GM23338 (cell line): Measurements from ENCODE around the gene DLGAP5. TPM values are rescaled to one million over a fixed set of nuclear protein-coding genes. Genes with fewer than 3 reads are reported as not detected.

Experiments
- ATAC-seq: fragments of 200-7000 bp; cut with Tn5 transposase; 3 replicates; pipeline ENCODE4 v1.9.1; 2020
- DNase-seq: peaks from one replicate; pipeline ENCODE4 v3.0.0-alpha.2; 2015; ENCODE audit warnings: low spot score
- H2AFZ ChIP-seq: fragments of 200-600 bp; sonication (generic); 2 replicates; pipeline ENCODE4 v1.8.0; 2016; ENCODE audit warnings: antibody characterized with exemption, mild to moderate bottlenecking, moderate library complexity
- H3F3A ChIP-seq: fragments of 200-600 bp; sonication (generic); replicated peaks from 2 replicates; pipeline ENCODE4 v1.8.0; 2017; ENCODE audit warnings: antibody characterized with exemption, mixed run types, low read depth
- H3K27ac ChIP-seq: fragments of 200-600 bp; sonication (generic); 2 replicates; pipeline ENCODE4 v1.6.1; 2016; ENCODE audit warnings: low read depth
- H3K27me3 ChIP-seq: fragments of 200-600 bp; sonication (generic); 2 replicates; pipeline ENCODE4 v1.8.0; 2016; ENCODE audit warnings: mild to moderate bottlenecking, mixed run types, moderate library complexity; ENCODE audit not compliant: insufficient read depth
- H3K36me3 ChIP-seq: fragments of 200-600 bp; sonication (generic); 2 replicates; pipeline ENCODE4 v1.8.0; 2016; ENCODE audit warnings: mild to moderate bottlenecking; ENCODE audit not compliant: insufficient read depth
- H3K4me1 ChIP-seq: fragments of 200-600 bp; sonication (generic); 2 replicates; pipeline ENCODE4 v1.8.0; 2016; ENCODE audit warnings: mild to moderate bottlenecking, moderate library complexity; ENCODE audit not compliant: insufficient read depth
- H3K4me2 ChIP-seq: fragments of 200-600 bp; sonication (generic); 2 replicates; pipeline ENCODE4 v1.7.1; 2017; ENCODE audit warnings: mixed run types
- H3K4me3 ChIP-seq: fragments of 200-600 bp; sonication (generic); 2 replicates; pipeline ENCODE4 v1.6.1; 2016; ENCODE audit warnings: mixed run types
- H3K79me2 ChIP-seq: fragments of 200-600 bp; sonication (generic); replicated peaks from 2 replicates; pipeline ENCODE4 v1.8.0; 2017; ENCODE audit warnings: mild to moderate bottlenecking; ENCODE audit not compliant: insufficient read depth
- H3K9me2 ChIP-seq: fragments of 200-600 bp; sonication (generic); 2 replicates; pipeline ENCODE4 v1.8.0; 2017; ENCODE audit not compliant: insufficient read depth
- H4K20me1 ChIP-seq: fragments of 200-600 bp; sonication (generic); replicated peaks from 2 replicates; pipeline ENCODE4 v1.8.0; 2017; ENCODE audit warnings: mild to moderate bottlenecking; ENCODE audit not compliant: insufficient read depth
- H3K27ac Mint-ChIP-seq: 2 replicates; pipeline ENCODE4 v1.8.0; 2020; ENCODE audit warnings: inconsistent platforms, mild to moderate bottlenecking, moderate library complexity, mixed read lengths
- H3K27me3 Mint-ChIP-seq: 3 replicates; pipeline ENCODE4 v1.8.0; 2022; ENCODE audit warnings: low read depth, mild to moderate bottlenecking, moderate library complexity, mixed read lengths, inconsistent platforms; ENCODE audit not compliant: insufficient read depth, poor library complexity
- H3K36me3 Mint-ChIP-seq: 3 replicates; pipeline ENCODE4 v1.8.0; 2021; ENCODE audit warnings: low read depth, mild to moderate bottlenecking, inconsistent platforms, moderate library complexity, mixed read lengths
- H3K4me1 Mint-ChIP-seq: 3 replicates; pipeline ENCODE4 v1.8.0; 2020; ENCODE audit warnings: mild to moderate bottlenecking, inconsistent platforms, mixed read lengths
- H3K4me3 Mint-ChIP-seq: 3 replicates; pipeline ENCODE4 v1.8.0; 2021; ENCODE audit warnings: moderate library complexity, mild to moderate bottlenecking, inconsistent platforms, mixed read lengths
- H3K9me3 Mint-ChIP-seq: 3 replicates; pipeline ENCODE4 v1.8.0; 2020; ENCODE audit warnings: moderate library complexity, mild to moderate bottlenecking, inconsistent platforms, mixed read lengths
- CREB1 ChIP-seq: fragments of 250-450 bp; sonication (Bioruptor Pico); IDR thresholded peaks from 2 replicates; pipeline ENCODE4 v1.5.0; 2020; ENCODE audit warnings: low read depth, mild to moderate bottlenecking, moderate library complexity
- EZH2 ChIP-seq: fragments of 200-600 bp; sonication (generic); IDR thresholded peaks from one replicate; pipeline ENCODE4 v1.8.0; 2017; ENCODE audit warnings: antibody characterized with exemption, mild to moderate bottlenecking, low read depth; ENCODE audit not compliant: unreplicated experiment
- JUNB ChIP-seq: IDR thresholded peaks from one replicate; pipeline ENCODE4 v1.6.1; 2016; ENCODE audit warnings: antibody characterized with exemption; ENCODE audit not compliant: unreplicated experiment
- POLR2AphosphoS5 ChIP-seq: IDR thresholded peaks from 2 replicates; pipeline ENCODE4 v1.6.1; 2016; ENCODE audit warnings: antibody characterized with exemption, low read depth
- ZNF114 ChIP-seq: fragments of 250-450 bp; sonication (Bioruptor Pico); IDR thresholded peaks from 2 replicates; pipeline ENCODE4 v1.5.0; 2020; ENCODE audit warnings: mild to moderate bottlenecking, moderate library complexity
- ZNF331 ChIP-seq: fragments of 250-450 bp; sonication (Bioruptor Pico); IDR thresholded peaks from 2 replicates; pipeline ENCODE4 v1.5.0; 2020; ENCODE audit warnings: low read depth, mild to moderate bottlenecking, moderate library complexity
- polyA plus RNA-seq: library from polyadenylated mRNA; unstranded; fragments of >200 nt; fragmentation: Nextera tagmentation; extraction: Ambion mirVana; gene quantifications from 2 replicates; pipeline ENCODE4 v1.2.1, GENCODE V29; 2016
- total RNA-seq: library from RNA; depleted of rRNA; stranded (reverse); fragments of >200 nt; shearing (Covaris generic); gene quantifications from 2 replicates; pipeline ENCODE4 v1.2.3, GENCODE V29; 2014
- TF ChIP-seq, protein P1 (sequence below), 2 experiments: fragments of 200-600 bp in 1 of 2; sonication (generic) in 1 of 2; conservative IDR thresholded peaks; 2 replicates each; pipeline versions ENCODE4 v1.5.1 to v1.6.1; 2016 to 2017; ENCODE audit warnings: antibody characterized with exemption in 2 of 2, low read depth in 2 of 2, mild to moderate bottlenecking in 2 of 2, moderate library complexity in 1 of 2
- TF ChIP-seq, protein P2 (sequence below): fragments of 250-450 bp; sonication (Bioruptor Pico); IDR thresholded peaks from 2 replicates; pipeline ENCODE4 v1.5.0; 2020; ENCODE audit warnings: mild to moderate bottlenecking, moderate library complexity

DLGAP5 gene
- total and polyA plus RNA-seq, 2 experiments from 2014 or later: 110 to 117 TPM

DNA sequence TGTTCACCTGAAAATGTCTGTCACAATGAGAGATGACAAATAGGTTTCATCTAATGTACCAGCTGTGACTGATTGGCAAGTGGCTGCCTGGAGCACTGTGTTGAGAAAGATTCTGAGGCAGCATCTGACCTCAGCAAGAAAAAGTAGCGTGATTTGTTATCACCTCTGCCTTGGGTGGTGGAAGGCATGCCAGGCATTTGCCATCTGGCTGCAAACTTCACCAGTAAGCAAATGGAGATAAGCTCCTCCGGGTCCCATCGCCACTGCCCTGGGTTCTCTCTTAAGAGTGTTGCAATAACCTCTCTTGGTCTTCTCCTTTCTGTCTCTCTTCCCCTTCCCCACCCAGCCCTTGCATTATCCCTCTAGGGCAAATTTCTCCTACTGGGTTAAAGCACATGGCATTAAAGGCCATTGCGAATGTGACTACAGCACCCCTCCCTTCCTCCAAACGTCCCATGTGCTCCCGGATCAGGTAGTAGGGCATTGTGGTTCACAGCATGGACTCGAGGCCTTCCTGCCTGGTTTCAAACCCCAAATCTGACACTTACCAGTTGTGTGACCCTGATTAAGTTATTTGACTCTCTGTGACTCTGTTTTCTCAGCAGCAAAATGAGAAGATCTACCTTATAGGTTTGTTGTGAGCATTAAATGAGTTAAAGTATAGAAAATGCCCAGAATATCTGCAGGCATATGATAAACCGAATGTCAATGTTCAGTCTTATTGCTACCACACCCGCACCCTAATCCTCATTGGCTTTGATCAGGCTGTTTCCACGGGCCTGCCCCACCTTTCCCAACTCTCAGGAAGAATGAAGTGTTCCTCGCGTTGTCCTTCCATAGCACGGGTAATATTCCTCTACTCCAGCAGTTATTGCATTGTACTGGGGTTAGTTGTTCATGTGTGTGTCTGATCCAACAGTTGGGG is 70.6 kb downstream of the DLGAP5 start:
- peaks cover 8% of the 10 kb centered on the region for H3K27me3 Mint-ChIP-seq
- DNase-seq (no peak), ATAC-seq (peak; percentile 28; the same call in 2 of the 3 replicates)
- no peaks in the 10 kb centered on the region for H3K36me3 ChIP-seq
- no peaks in the 10 kb centered on the region for H3K79me2 ChIP-seq
- TF ChIP-seq POLR2AphosphoS5 (no peak), CREB1 (CRISPR knock-in tag) (no peak), EZH2 (no peak), ZNF114 (CRISPR knock-in tag) (no peak), ZNF331 (CRISPR knock-in tag) (no peak), JUNB (no peak)
- TF ChIP-seq, protein P1, sequence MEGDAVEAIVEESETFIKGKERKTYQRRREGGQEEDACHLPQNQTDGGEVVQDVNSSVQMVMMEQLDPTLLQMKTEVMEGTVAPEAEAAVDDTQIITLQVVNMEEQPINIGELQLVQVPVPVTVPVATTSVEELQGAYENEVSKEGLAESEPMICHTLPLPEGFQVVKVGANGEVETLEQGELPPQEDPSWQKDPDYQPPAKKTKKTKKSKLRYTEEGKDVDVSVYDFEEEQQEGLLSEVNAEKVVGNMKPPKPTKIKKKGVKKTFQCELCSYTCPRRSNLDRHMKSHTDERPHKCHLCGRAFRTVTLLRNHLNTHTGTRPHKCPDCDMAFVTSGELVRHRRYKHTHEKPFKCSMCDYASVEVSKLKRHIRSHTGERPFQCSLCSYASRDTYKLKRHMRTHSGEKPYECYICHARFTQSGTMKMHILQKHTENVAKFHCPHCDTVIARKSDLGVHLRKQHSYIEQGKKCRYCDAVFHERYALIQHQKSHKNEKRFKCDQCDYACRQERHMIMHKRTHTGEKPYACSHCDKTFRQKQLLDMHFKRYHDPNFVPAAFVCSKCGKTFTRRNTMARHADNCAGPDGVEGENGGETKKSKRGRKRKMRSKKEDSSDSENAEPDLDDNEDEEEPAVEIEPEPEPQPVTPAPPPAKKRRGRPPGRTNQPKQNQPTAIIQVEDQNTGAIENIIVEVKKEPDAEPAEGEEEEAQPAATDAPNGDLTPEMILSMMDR (conservative IDR thresholded peaks at IDR 0.05; ENCODE audit: low read depth in 2 of 2): no peak
- TF ChIP-seq, protein P2, sequence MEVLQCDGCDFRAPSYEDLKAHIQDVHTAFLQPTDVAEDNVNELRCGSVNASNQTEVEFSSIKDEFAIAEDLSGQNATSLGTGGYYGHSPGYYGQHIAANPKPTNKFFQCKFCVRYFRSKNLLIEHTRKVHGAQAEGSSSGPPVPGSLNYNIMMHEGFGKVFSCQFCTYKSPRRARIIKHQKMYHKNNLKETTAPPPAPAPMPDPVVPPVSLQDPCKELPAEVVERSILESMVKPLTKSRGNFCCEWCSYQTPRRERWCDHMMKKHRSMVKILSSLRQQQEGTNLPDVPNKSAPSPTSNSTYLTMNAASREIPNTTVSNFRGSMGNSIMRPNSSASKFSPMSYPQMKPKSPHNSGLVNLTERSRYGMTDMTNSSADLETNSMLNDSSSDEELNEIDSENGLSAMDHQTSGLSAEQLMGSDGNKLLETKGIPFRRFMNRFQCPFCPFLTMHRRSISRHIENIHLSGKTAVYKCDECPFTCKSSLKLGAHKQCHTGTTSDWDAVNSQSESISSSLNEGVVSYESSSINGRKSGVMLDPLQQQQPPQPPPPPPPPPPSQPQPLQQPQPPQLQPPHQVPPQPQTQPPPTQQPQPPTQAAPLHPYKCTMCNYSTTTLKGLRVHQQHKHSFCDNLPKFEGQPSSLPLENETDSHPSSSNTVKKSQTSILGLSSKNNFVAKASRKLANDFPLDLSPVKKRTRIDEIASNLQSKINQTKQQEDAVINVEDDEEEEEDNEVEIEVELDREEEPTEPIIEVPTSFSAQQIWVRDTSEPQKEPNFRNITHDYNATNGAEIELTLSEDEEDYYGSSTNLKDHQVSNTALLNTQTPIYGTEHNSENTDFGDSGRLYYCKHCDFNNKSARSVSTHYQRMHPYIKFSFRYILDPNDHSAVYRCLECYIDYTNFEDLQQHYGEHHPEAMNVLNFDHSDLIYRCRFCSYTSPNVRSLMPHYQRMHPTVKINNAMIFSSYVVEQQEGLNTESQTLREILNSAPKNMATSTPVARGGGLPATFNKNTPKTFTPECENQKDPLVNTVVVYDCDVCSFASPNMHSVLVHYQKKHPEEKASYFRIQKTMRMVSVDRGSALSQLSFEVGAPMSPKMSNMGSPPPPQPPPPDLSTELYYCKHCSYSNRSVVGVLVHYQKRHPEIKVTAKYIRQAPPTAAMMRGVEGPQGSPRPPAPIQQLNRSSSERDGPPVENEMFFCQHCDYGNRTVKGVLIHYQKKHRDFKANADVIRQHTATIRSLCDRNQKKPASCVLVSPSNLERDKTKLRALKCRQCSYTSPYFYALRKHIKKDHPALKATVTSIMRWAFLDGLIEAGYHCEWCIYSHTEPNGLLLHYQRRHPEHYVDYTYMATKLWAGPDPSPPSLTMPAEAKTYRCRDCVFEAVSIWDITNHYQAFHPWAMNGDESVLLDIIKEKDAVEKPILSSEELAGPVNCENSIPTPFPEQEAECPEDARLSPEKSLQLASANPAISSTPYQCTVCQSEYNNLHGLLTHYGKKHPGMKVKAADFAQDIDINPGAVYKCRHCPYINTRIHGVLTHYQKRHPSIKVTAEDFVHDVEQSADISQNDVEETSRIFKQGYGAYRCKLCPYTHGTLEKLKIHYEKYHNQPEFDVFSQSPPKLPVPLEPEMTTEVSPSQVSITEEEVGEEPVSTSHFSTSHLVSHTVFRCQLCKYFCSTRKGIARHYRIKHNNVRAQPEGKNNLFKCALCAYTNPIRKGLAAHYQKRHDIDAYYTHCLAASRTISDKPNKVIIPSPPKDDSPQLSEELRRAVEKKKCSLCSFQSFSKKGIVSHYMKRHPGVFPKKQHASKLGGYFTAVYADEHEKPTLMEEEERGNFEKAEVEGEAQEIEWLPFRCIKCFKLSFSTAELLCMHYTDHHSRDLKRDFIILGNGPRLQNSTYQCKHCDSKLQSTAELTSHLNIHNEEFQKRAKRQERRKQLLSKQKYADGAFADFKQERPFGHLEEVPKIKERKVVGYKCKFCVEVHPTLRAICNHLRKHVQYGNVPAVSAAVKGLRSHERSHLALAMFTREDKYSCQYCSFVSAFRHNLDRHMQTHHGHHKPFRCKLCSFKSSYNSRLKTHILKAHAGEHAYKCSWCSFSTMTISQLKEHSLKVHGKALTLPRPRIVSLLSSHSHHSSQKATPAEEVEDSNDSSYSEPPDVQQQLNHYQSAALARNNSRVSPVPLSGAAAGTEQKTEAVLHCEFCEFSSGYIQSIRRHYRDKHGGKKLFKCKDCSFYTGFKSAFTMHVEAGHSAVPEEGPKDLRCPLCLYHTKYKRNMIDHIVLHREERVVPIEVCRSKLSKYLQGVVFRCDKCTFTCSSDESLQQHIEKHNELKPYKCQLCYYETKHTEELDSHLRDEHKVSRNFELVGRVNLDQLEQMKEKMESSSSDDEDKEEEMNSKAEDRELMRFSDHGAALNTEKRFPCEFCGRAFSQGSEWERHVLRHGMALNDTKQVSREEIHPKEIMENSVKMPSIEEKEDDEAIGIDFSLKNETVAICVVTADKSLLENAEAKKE (CRISPR knock-in tag): no peak
- H3K4me3 Mint-ChIP-seq: no peak overlapping the region
- no peaks in the 10 kb centered on the region for H3K9me3 Mint-ChIP-seq
- no peaks in the 10 kb centered on the region for H3K4me1 ChIP-seq
- no peaks in the 10 kb centered on the region for H3K9me2 ChIP-seq
- H3K4me3 ChIP-seq: no peak overlapping the region
- H3K4me2 ChIP-seq: no peak overlapping the region
- H3K36me3 Mint-ChIP-seq: no peaks in the 10 kb centered on the region
- no peak overlapping the region for H3K27ac Mint-ChIP-seq
- no peak overlapping the region for H2AFZ ChIP-seq
- H3F3A ChIP-seq: no peaks in the 10 kb centered on the region
- H3K4me1 Mint-ChIP-seq: peaks cover 8% of the 10 kb centered on the region; the same call in 2 of the 3 replicates
- H3K27me3 ChIP-seq: no peaks in the 10 kb centered on the region
- no peaks in the 10 kb centered on the region for H4K20me1 ChIP-seq
- no peak overlapping the region for H3K27ac ChIP-seq
